Stimulated activated CD8-positive, alpha-beta memory T cell treated with anti-CD3 and anti-CD28 coated beads, Interleukin-7, amount 100 ng/mL, for 4 hours (primary cell): ENCODE results near the gene CCDC178.

Source experiments
- DNase-seq, 2 donors: peaks; one replicate each; pipeline ENCODE4 v3.0.0-alpha.2; 2020; ENCODE audit warnings: low read depth in 2 of 2

CCDC178 gene

DNA sequence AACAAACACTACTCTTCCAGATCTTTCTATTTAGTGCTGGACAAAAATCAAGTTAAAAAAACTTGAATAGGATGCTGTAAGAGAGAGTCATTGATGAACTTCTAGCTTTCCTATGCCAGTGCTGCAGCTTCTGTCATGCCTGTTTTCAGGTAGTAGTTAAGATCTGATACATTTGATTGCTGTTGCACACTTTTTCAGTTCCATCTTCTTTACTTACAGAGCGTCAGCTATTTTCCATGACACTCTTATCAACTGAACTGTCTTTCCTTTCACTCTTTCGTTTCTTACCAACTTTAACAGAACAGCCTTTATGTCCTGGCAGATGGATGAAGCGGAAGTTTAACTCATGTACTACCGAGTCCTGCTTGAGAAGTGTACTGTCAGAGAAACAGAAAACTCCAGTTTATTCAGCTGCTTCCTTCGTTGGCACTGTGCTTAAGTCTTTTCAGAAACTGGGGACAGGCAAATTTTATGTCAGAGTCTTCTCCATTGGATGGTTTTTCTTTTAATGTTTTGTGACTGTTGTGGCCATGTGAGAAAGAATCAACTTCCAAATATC, 521.8 kb downstream of the CCDC178 start:
- no peak for DNase-seq

DNA sequence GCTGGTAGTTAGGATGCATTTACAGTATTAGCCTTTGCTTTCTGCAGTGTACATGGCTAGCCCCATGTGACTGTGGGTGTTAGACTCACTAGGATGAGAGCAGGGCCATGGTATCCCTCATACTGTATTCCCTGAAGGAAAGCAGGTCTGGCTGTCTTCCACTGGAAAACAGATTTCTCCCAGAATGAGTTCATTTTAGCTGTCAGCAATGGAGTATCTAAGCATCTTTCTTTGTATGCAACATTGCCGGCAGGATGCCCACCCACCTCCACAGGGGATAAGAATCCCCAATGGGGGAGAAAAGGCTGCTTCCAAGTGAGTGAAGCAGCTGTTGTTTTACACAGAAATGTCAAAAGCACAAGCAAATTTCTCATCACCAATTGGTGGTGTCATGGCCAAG, 525.0 kb downstream of the CCDC178 start:
- no peak for DNase-seq

DNA sequence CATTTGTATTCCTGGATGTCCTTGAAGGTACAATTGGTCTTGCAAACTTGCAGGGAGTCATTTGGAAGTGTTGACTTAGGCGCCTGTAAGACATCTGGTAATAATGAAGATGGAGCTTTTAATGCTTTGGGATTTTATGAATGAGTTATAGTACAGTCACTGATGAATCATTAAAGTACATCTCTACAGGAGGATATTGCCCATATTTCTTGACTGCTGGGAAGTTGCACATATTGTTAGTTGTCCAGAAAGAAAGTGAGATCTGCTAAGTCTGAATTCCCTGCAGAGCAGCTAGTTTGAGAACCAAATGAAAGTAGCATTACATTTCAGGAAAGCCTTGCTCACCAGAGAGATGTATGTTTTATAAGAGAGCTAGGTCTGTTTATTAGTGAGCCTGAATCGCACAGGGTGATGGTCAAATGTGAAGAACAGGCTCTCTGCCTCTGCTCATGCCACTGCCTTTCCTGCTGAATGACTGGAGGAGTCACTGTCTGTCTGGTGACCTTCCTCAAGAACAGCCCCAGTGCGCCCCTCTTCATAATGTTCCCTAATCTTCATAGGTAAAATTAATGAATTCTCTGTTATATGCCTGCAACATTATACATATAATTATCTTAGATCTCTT, 528.7 kb downstream of the CCDC178 start:
- DNase-seq, result no peak

DNA sequence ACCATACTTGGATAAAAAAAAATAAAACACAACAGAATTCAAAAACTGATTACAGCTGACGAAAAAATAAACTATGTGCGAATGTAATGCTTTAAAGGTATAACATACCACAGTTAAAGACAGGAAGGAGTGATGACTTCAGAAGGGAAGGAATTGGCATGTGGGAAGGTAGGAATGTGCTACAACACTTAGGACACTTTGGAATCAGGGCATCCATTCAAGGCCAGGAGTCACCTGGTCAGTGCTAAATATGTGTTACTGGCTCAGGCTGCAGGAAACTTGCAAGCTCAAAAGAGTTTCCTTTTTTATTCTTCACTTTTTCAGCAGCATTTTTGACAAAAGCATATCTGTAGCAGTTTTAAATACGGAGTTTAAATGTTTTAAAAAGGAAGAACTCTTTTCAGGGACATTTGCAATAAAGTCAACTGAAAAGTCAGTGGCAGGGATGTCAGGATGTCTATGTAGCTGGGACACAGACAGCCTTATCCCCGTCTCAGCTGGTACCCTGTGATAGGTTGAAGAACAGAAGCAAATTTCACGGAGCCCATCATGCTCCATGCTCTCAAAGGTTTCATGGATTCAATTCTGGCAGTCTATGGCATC, 529.7 kb downstream of the CCDC178 start:
- DNase-seq, result no peak

DNA sequence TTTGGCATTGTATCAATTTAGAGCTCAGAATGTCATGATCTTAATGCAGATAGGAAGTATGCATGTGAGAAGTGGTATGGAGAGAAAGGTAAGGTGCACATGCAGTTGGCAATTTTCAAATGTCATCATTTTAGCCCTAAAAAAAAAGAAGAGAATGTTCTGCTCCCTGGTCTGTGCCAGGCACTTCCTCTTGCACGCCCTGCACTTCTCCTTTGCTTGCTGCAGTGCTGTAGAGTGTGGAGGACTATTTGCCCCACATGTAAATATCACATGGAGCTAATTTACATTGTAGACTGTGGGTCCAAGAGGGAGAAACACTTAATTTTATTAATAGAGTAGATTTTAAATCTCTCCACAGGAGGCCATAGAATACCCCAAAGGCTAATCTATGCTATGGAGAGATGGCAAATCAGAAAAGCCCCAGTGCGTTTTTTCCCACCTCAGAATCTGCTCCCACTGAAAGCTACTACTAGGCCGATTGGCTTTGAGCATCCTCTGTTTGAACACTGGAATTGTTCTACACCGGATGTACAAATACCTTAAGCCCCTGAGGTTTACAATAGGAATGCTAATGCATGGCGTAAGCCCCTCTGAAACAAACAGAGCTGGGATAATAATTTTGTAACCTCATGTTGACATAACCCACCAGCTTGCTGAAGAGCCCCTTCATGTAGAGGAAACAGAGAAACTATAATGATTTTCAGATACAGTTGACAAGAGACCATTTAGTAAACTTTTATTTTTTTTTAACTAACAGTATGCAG, 530.5 kb downstream of the CCDC178 start:
- no peak for DNase-seq

DNA sequence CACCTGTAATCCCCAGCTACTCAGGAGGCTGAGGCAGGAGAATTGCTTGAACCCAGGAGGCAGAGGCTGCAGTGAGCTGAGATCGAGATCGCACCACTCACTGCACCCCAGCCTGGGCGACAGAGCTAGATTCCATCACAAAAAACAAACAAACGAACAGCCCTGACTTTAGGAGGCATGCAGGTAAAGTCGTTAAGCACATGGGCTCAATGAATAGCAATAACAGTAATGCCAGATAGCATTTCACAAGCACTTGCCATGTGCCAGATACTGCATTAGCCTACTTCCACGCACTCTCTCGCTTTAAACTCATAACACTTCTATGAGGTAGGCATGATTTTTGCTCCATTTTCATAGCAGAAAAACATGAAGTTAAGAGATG, 532.1 kb downstream of the CCDC178 start:
- DNase-seq, result no peak

DNA sequence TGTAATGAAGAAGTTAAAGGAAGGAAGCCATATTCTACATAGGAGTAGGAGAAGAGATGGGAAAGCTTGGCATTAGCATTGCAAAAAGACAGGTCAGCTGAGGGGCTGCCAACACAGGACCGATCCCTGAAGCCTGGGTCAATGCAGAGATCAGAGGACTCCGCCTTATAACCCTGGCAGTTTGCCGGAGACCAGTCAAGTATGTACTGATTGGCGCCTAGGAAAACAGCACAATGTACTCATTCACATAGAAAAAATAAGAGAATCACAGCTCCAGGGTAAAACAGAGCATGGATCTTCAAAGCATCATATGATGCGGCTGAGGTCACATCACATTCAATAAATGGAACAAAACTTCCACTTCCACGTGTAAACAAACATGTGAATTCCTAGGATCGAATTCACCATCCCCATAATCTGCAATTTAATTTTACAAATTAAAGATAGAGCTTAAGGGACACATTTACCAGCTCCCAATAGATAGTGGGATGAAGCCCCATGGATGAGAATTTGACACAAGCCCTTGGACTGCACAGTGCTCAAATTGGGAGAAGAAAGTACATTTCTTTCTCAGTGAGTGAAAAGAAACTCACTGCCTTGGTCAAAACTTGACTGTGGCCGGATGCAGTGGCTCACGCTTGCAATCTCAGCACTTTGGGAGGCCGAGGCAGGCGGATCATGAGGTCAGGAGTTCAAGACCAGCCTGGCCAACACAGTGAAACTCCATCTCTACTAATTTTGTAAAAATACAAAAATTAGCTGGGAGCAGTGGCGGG, 532.7 kb downstream of the CCDC178 start:
- DNase-seq, result no peak

DNA sequence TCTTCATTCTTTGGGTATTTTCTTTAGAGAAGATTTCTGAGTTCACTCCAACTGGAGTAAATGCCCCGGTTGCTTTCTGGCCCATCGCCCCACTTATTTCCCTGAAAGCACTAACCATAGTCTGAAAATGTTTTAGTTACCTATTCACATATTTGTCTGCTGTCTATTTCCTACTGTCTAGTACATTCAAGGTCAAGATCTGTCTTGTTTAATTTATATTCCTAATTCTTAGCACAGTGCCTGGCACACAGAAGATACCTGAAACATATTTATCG, 533.3 kb downstream of the CCDC178 start:
- DNase-seq, result no peak

DNA sequence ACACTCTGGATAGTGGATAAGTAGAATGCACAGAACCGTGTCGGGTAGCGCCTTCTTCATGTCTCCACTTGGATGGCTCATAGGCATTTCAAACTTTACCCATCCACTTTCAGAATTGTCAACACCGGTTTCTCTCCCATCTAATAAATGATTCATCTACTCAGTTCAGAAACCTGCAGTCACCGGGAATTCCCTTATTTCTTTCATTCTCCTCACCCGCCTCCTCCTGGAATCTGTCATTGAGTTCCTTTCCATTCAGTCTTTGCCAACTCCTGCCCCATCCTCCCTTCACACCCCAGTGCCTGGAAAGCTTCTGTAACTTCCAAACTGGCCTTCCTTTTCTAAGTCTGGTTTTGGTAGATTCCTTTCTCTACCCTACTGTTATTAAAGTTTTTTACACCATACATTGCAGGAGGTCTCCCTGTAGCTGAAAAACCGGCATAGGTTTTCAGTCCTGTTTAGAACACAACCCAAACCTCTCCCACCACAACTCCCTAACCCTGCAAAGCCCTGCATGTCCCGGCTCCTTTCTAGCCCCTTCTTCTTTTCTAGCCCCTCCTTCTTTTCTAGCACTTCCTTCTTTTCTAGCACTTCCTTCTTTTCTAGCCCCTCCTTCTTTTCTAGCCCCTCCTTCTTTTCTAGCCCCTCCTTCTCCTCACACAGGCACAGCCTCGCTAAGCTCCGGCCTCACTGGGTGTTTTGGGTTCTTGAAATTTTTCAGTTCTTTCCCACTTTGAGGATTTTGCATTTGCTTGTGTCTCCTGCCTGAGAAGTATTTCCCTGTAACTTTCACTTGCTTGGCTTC, 533.8 kb downstream of the CCDC178 start:
- DNase-seq, result no peak

DNA sequence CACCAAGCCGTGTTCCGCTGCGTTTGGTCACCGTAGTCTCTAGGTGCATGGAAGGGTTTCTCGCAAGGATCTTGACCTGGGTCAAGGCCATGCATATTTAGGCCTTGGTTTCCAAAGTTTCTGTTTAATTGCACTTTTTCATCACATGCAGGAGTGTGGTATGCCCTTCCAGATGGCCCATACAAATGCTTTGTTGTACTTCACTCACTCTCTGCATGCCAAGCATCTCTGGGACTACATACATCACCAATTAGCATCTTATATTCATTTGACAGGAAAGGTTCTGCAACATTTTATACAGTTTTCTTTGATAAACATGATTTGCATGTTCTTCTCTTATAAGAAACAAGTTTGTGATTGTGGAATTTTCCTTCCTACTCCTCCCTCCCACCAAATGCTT, 534.9 kb downstream of the CCDC178 start:
- no peak for DNase-seq

DNA sequence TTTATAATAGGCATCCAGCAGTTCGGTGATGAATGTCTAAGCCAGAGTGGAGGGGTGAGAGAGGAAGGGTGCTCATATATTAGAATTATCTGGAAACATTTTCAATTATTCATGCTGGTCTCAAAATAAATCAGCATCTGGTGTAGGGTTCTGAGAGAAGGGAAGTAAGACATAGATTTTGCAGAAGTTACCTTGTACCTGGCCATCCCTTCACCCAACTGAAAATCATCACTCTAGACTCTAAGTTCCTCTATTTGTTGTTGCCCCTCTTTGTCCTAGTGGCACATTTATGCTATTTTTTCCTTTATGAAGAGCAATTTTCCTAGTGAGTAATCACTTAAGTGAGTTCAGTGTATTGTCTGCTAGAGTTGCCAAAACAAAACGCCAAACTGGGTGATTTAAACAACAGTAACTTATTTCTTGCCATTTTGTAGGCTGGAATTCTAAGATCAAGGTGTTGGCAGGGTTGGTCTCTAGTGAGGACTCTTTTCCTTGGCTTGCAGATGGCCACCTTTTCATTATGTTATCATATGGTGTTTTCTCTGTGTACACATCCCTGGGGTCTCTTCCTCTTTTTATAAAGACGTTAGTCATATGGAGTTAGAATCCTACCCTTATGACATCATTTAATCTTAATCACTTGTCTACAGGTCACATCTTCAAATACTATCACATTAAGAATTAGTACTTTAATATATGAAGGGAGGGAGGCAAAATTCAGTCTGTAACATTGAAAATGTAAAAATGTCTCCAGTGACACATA, 537.8 kb downstream of the CCDC178 start:
- no peak for DNase-seq

DNA sequence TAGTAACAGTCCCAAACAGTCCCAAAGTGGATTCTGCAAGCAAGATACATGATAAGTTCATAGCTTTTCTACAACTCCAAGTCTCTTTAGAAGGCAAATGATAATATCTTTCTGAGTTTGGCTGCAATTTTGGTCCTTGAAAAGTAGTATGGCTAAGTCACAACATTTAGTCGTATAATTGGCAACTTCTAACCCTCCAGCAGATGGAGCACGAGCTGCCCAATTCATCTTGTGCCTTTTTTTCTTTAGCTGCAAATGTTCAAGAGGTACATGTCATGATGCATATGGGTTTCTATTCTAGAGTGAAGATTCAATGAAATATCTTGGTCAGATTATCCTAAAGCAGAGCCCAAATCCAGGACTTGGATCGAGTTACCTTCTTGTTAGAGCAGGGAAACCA, 540.7 kb downstream of the CCDC178 start:
- DNase-seq, result no peak

DNA sequence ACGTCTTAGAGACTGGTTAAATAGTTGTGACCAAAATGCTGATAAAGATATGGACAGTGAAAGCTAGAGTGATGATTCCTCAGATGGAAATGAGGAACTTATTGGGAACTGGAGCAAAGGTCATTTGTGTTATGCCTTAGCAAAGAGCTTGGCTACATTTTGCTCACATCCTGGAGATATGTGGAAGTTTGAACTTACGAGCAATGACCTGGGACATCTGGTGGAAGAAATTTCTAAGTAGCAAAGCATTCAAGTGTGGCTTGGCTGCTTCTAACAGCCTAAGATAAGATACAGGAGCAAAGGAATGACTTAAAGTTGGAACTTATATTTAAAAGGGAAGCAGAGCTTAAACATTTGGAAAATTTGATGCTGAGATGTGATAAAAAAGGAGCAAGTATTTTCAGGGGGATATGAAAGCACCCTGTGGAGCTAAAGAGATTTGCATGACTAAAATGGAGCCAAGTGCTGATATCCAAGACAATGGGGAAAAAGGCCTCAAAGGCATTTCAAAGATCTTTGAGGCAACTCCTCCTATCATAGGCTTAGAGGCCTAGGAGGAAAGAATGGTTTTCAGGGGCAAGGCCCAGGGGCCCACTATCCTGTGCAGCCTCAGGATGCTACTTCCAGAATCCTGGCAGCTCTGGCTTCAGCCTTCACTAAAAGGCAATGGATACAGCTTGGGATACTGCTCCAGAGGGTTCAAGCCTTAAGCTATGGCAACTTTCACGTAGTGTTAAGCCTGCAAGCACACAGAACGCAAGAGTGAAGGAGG, 543.6 kb downstream of the CCDC178 start:
- no peak for DNase-seq

DNA sequence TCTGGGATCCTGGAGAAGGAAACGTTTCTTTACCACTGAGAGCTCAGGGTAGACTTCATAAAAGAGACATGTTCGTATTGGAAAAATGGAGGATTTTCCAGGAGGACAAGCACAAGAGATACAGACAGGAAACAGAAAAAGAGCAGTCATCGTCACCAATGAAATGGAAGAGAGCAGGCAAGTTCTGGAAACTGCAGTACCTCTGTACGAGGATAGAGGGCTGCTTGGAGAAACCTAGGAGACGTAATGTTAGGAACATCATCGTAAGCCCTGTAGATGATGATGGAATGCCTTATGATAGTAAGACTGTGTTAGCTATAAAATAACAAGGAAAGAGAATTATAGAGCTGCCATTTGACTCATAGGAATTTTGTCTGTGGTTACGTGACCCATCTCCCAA, 546.6 kb downstream of the CCDC178 start:
- no peak for DNase-seq

DNA sequence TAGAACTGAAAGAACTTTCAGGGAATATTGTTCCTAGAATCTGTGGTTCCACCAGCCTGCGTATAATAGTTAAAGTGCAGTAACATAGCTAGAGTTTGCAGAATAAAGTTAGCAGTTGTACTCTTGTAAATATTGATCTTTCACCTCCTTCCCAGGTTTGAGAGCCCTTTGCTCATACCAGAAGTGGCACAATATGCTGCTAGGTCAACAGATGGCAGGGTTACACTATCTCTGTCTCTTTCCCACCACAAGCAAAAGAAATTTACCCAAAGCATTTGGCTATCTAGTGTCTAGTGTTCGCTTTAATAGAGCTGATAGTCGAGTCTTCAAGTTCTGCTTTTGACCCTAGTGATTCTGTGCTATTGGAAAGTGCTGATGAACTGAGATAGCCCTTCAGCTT, 548.7 kb downstream of the CCDC178 start:
- no peak for DNase-seq

DNA sequence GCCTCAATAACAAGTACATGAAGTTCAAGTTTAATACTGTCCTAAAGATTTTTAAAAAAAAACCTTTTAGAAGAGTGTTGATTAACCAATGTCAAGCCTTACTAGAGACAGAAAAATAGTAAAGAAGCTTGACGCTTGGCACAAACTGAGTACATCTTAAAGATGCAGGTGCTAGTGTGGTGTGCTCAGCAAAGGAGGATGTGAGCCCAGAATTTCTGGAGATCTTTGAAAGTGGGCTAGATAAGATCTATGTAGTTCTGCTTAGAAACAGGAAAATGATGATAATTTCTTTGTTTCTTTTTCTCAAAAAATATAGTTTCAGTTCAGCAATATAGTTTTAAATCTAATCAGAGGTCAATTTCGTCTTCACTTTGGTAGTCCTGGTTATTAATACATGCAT, 549.4 kb downstream of the CCDC178 start:
- no peak for DNase-seq

DNA sequence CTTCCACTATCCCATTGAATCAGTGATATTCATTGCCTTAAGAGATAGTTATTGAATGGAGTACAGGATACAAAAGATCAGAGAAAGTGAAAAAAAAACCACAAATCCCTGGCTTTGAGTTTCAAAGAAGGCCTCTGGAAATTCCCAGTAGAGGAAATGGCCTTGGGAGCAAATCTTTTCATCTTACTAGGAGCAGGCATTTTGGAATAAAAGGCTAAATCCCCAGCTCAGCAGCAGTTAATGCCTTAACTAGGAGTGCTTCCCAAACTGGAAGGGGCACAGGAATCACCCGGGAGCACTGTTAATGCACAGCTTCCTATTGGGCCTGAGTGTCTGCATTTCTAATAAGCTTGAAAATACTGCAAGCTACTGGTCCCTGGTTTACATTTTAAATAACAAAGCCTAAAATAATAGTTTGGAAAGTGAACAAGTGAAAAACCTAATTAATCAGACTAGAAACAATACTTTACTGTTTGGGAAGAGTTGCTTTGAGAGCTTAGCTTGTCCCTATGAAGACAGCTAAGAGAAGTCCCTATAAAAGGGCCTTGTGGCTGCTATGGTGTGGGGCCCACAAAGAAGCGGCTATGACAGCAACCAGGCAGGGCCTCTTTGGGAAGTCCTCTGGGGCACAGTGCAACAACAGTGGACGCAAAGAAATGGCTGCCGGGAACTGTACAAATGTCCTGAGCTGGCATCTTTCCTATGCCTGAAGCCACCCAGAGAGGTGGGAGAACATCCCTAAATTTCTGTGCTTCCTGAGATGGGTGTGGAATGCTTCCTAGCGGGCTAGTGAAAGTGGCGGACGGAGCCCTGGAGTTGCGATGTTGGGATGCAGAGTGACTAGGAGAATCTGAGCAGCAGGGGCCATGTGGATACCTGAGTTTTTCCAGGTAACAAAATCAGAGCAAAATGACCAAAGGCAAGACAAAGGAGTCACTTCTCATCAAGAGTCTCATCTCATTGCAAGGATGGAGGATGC, 550.6 kb downstream of the CCDC178 start:
- no peak for DNase-seq

DNA sequence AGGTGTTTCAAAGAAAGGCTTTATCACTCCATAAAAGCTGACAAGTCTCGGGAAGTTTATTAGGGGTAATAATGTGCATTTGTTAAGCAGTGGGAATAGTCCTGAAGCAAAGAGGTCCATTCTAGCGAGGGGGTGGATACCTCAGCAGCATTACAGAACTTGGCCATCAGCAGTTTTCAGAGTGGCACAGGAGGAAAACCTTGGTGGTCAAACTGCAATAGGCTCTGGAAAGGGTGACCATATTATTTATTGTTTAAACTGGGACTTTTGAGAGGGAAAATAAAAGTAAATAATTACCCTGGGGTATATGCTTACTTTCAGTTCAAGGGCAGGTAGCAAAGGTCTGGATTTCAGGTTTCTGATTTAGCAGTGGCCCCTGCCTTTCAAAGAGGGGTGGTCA, 552.2 kb downstream of the CCDC178 start:
- DNase-seq, result no peak
